OCI-LY3 (cell line): ENCODE results near the gene WDR13.

ENCODE experiments used
- EZH2phosphoT487 ChIP-seq: fragments of 200-600 bp; shearing (Covaris generic); IDR thresholded peaks from 2 replicates; pipeline ENCODE4 v1.6.1; 2018; ENCODE audit warnings: antibody characterized with exemption, mixed run types, low read depth
- TF ChIP-seq, protein P1 (sequence below): fragments of 200-600, 300-600 bp; sonication (generic); IDR thresholded peaks from 2 replicates; pipeline ENCODE4 v1.5.1; 2014; ENCODE audit warnings: antibody characterized with exemption, low read length, low read depth

DNA sequence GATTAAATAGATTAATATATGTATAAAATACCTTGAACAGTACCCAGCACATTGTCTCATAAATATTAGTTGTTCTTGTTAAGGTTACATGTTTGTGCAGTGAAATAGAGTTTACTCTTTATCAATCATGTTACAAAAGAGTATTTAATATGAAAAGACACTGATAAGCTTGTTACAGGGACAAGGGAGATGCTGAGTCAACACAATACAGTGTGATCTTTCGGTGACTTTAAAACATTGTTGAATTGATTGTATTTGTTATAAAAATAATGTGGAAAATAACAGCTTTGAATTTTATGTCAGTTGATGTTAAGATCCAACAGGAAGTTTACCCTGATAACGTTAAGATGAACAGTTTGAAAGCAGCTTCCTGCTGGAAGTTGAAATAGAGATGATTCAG lies 1.4 kb upstream of the WDR13 start:
- TF ChIP-seq, protein P1, sequence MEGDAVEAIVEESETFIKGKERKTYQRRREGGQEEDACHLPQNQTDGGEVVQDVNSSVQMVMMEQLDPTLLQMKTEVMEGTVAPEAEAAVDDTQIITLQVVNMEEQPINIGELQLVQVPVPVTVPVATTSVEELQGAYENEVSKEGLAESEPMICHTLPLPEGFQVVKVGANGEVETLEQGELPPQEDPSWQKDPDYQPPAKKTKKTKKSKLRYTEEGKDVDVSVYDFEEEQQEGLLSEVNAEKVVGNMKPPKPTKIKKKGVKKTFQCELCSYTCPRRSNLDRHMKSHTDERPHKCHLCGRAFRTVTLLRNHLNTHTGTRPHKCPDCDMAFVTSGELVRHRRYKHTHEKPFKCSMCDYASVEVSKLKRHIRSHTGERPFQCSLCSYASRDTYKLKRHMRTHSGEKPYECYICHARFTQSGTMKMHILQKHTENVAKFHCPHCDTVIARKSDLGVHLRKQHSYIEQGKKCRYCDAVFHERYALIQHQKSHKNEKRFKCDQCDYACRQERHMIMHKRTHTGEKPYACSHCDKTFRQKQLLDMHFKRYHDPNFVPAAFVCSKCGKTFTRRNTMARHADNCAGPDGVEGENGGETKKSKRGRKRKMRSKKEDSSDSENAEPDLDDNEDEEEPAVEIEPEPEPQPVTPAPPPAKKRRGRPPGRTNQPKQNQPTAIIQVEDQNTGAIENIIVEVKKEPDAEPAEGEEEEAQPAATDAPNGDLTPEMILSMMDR: no peak
- TF ChIP-seq EZH2phosphoT487: no peak
